T-helper 22 cell (primary cell): Measurements from ENCODE around the gene OR5K2.
A peak's percentile ranks its signal among the peaks of the same experiment; 100 is the strongest.

ENCODE experiments used
- DNase-seq: peaks from one replicate; pipeline ENCODE4 v3.0.0-alpha.2; 2020; ENCODE audit warnings: low read depth

The OR5K2 gene

GRCh38 chr3:98497381-98497780 is at the start of gene OR5K2:
Gene OR5K2 (plus strand): TSS chr3:98497681. CDS start chr3:98497681, 0 bp downstream.
- no peak for DNase-seq

GRCh38 chr3:98449606-98450193 is 47.8 kb upstream of the OR5K2 start:
- DNase-seq, result no peak

GRCh38 chr3:98450372-98450771 is 47.1 kb upstream of the OR5K2 start:
- no peak for DNase-seq

GRCh38 chr3:98453827-98454226 is 43.7 kb upstream of the OR5K2 start:
- no peak for DNase-seq

GRCh38 chr3:98454929-98455328 is 42.6 kb upstream of the OR5K2 start:
- no peak for DNase-seq

- no peak for DNase-seq
Measured at GRCh38 chr3:98457543-98457942, 39.9 kb upstream of the OR5K2 start.

GRCh38 chr3:98460220-98460619 is 37.3 kb upstream of the OR5K2 start:
- no peak for DNase-seq

- DNase-seq, result no peak
Measured at GRCh38 chr3:98462901-98463300, 34.6 kb upstream of the OR5K2 start, which contains the start of gene OR5K1. Gene OR5K1 (plus strand): TSS chr3:98463201. CDS start chr3:98469577, 6,376 bp downstream.

- no peak for DNase-seq
Measured at GRCh38 chr3:98482717-98483482, 14.6 kb upstream of the OR5K2 start.

GRCh38 chr3:98483626-98484025 is 13.9 kb upstream of the OR5K2 start:
- DNase-seq, result no peak

- DNase-seq, result no peak
Measured at GRCh38 chr3:98500019-98500418, 2.5 kb downstream of the OR5K2 start.

- no peak for DNase-seq
Measured at GRCh38 chr3:98501270-98501669, 3.8 kb downstream of the OR5K2 start.

GRCh38 chr3:98501863-98502576 is 4.5 kb downstream of the OR5K2 start:
- no peak for DNase-seq

GRCh38 chr3:98504539-98504938 is 7.1 kb downstream of the OR5K2 start:
- no peak for DNase-seq

GRCh38 chr3:98508582-98508981 is 11.1 kb downstream of the OR5K2 start:
- no peak for DNase-seq

GRCh38 chr3:98512576-98512975 is 15.1 kb downstream of the OR5K2 start:
- no peak for DNase-seq

- no peak for DNase-seq
Measured at GRCh38 chr3:98513091-98513511, 15.6 kb downstream of the OR5K2 start.

GRCh38 chr3:98513736-98514135 is 16.3 kb downstream of the OR5K2 start:
- DNase-seq, result no peak

- no peak for DNase-seq
Measured at GRCh38 chr3:98514948-98515347, 17.5 kb downstream of the OR5K2 start.

GRCh38 chr3:98518816-98519215 is 21.3 kb downstream of the OR5K2 start:
- no peak for DNase-seq

- DNase-seq, result no peak
Measured at GRCh38 chr3:98519351-98519750, 21.9 kb downstream of the OR5K2 start.

- DNase-seq, result peak; percentile 42
Measured at GRCh38 chr3:98521897-98522543, 24.5 kb downstream of the OR5K2 start.
